Posterior cingulate gyrus (tissue), 11 donors: Measurements from ENCODE around the gene ATG4B.

ENCODE experiments used
- DNase-seq, 10 donors: peaks; one replicate each; pipeline versions ENCODE4 v3.0.0 to v3.0.0-alpha.2; 2020 to 2021; ENCODE audit warnings: mixed read lengths in 3 of 10
- intact Hi-C: fragments of 100-400 bp; cut with DNase I; formaldehyde crosslinking; loops from one replicate; pipeline ENCODE4 v1.15.1; 2023

ATG4B gene

DNA sequence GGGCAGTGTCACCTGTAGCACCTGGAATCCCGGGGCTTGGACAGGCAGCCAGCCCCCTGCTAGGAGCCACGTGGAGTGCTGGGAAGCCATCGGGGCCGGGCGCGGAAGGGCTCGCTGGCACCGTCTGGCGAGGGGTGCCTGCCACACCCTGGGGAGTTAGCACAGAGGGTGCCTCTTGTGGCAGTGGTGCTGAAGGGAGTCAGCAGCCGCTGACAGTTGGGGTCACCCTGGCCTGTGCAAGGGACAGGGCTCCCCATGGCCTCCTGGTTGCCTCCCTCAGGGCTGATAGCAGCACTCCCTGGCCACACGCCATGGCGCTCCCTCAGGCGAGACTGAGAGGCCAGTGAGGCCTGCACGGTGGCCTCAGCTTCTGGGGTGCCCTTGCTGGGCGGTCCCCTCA, 83.1 kb downstream of the ATG4B start:
- no peak for DNase-seq

GRCh38 chr2:241721852-241722251, 84.4 kb downstream of the ATG4B start:
- DNase-seq, result no peak
- intact Hi-C loops, result no loop called here

More for the DNA sequence above, 83.1 kb downstream of the ATG4B start:
- intact Hi-C loops, result no loop called here

GRCh38 chr2:241722896-241723454, 85.5 kb downstream of the ATG4B start:
- intact Hi-C loops, result no loop called here

More at GRCh38 chr2:241722896-241723454, 85.5 kb downstream of the ATG4B start:
- DNase-seq, result no peak
